HL-60 (cell line): ENCODE data around the gene OR52E4.

Experiments
- DNase-seq, 2 experiments: peaks; one replicate each; pipeline ENCODE4 v3.0.0-alpha.2; 2010 to 2020; ENCODE audit warnings: low read depth in 1 of 2, low spot score in 1 of 2
- H3K27ac ChIP-seq: fragments of 250-450 bp; sonication (Bioruptor Pico); replicated peaks from 2 replicates; pipeline ENCODE4 v1.5.1; 2020; ENCODE audit warnings: mild to moderate bottlenecking, moderate library complexity
- H3K27me3 ChIP-seq: fragments of 250-450 bp; sonication (Bioruptor Pico); 2 replicates; pipeline ENCODE4 v1.5.1; 2021; ENCODE audit warnings: mild to moderate bottlenecking, moderate library complexity; ENCODE audit not compliant: insufficient read depth, poor library complexity, severe bottlenecking
- H3K4me3 ChIP-seq: replicated peaks from 2 replicates; pipeline ENCODE4 v1.5.1; 2011; ENCODE audit warnings: mild to moderate bottlenecking, control low read depth, low read length; ENCODE audit not compliant: insufficient read depth
- GABPA ChIP-seq: IDR thresholded peaks from 2 replicates; pipeline ENCODE4 v1.6.1; 2012; ENCODE audit warnings: low read depth
- POLR2AphosphoS5 ChIP-seq: IDR thresholded peaks from 2 replicates; pipeline ENCODE4 v1.6.1; 2012; ENCODE audit warnings: low read depth
- SPI1 ChIP-seq: IDR thresholded peaks from 2 replicates; pipeline ENCODE4 v1.6.1; 2012; ENCODE audit warnings: low read depth, mild to moderate bottlenecking, borderline replicate concordance
- long read RNA-seq: library from polyadenylated mRNA; unstranded; transcript quantifications from one replicate; pipeline ENCODE4 v2.0.0, GENCODE V29; 2020
- TF ChIP-seq, protein P1 (sequence below): IDR thresholded peaks from one replicate; pipeline ENCODE4 v1.5.1; 2011; ENCODE audit warnings: low read length, control low read depth, inconsistent platforms; ENCODE audit not compliant: insufficient read depth
- TF ChIP-seq, protein P2 (sequence below): IDR thresholded peaks from 2 replicates; pipeline ENCODE4 v1.6.1; 2012; ENCODE audit warnings: low read depth; ENCODE audit not compliant: insufficient replicate concordance

The OR52E4 gene
- long read RNA-seq, result 0 reads

DNA sequence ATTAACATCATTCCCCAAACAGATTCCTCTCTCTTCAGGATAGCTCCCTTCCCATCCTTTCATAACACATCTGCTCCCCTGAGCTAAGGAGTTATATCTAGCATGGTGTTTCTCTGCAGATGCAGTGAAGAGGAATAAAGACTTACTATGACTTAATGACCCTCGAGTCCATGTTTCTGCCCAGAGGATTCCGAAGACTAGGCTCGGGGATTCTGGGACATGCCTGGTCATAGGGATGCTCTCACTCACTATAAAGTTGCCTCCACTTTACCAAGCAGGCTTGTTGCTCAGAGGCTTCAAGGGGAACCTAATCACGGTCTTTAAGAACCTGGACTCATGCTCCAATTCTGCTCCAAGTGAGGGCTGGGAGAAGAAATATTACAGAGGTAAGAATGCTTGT lies at the start of gene OR52E4:
Gene OR52E4, plus strand, starts transcription at position 301 of the 400 bp plus-strand sequence. CDS start 3,664 bp downstream, outside the sequence.
- no peak within 1 kb of the TSS for H3K27ac ChIP-seq

DNA sequence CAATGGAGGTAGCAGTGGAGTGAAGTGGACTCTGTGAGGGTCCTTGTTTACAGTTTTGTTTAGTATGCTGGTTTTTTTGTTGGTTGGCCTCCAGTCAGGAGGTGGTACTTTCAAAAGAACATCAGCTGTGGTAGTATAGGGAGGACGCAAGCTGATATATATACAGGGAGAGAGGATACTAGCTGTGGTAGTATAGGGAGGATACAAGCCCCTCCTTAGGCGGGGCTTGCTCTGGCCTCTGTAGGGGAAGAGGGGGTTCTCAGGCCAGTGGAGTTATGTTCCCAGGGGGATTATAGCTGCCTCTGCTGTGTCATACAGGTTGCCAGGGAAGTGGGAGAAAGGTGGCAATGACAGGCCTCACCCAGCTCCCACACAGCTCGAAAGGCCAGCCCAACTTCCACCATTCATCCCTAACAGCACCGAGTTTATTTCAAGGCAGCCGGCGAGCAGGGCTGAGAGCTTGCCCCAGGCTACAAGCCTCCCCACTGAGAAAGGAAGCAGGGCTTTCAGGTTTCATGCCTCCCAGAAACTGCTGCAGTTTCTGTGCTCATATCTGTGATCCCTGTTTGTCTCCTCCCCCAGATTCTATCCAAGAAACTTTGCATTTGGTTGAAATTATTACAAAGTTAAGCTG lies 49.1 kb upstream of the OR52E4 start:
- H3K27ac ChIP-seq, result no peak overlapping the region
- no peaks in the 10 kb centered on the region for H3K27me3 ChIP-seq
- no peak overlapping the region for H3K4me3 ChIP-seq
- TF ChIP-seq, protein P1, sequence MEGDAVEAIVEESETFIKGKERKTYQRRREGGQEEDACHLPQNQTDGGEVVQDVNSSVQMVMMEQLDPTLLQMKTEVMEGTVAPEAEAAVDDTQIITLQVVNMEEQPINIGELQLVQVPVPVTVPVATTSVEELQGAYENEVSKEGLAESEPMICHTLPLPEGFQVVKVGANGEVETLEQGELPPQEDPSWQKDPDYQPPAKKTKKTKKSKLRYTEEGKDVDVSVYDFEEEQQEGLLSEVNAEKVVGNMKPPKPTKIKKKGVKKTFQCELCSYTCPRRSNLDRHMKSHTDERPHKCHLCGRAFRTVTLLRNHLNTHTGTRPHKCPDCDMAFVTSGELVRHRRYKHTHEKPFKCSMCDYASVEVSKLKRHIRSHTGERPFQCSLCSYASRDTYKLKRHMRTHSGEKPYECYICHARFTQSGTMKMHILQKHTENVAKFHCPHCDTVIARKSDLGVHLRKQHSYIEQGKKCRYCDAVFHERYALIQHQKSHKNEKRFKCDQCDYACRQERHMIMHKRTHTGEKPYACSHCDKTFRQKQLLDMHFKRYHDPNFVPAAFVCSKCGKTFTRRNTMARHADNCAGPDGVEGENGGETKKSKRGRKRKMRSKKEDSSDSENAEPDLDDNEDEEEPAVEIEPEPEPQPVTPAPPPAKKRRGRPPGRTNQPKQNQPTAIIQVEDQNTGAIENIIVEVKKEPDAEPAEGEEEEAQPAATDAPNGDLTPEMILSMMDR, result no peak
- TF ChIP-seq SPI1, result no peak
- TF ChIP-seq, protein P2, sequence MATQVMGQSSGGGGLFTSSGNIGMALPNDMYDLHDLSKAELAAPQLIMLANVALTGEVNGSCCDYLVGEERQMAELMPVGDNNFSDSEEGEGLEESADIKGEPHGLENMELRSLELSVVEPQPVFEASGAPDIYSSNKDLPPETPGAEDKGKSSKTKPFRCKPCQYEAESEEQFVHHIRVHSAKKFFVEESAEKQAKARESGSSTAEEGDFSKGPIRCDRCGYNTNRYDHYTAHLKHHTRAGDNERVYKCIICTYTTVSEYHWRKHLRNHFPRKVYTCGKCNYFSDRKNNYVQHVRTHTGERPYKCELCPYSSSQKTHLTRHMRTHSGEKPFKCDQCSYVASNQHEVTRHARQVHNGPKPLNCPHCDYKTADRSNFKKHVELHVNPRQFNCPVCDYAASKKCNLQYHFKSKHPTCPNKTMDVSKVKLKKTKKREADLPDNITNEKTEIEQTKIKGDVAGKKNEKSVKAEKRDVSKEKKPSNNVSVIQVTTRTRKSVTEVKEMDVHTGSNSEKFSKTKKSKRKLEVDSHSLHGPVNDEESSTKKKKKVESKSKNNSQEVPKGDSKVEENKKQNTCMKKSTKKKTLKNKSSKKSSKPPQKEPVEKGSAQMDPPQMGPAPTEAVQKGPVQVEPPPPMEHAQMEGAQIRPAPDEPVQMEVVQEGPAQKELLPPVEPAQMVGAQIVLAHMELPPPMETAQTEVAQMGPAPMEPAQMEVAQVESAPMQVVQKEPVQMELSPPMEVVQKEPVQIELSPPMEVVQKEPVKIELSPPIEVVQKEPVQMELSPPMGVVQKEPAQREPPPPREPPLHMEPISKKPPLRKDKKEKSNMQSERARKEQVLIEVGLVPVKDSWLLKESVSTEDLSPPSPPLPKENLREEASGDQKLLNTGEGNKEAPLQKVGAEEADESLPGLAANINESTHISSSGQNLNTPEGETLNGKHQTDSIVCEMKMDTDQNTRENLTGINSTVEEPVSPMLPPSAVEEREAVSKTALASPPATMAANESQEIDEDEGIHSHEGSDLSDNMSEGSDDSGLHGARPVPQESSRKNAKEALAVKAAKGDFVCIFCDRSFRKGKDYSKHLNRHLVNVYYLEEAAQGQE, result no peak
- TF ChIP-seq POLR2AphosphoS5, result no peak
- TF ChIP-seq GABPA, result no peak
- no peak for DNase-seq

More for the DNA sequence above, at the start of gene OR52E4:
- Histone ChIP-seq H3K4me3 (no peak within 1 kb of the TSS), H3K27me3 (no peaks in the 10 kb centered on the region)
- TF ChIP-seq, protein P2, result no peak
- no peak for DNase-seq

DNA sequence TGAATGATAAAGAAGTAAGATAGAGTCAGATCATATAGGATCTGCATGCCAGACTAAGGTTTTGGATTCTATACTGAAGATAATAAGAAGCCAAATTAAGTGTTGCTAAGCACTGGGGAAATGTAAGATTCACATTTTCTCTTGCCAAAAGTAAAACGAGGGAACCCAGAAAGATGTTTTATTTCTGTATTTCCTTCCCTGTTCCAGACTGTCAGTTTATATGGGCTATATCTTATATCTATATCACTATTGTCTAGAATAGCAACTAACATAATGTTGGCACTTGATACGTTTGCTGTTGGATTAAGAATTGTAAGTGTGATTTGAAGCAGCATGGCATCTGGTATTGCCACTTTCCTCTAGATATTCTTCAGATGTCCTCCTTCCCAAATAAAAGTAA lies 47.0 kb upstream of the OR52E4 start:
- no peak overlapping the region for H3K4me3 ChIP-seq
- DNase-seq, result no peak
- H3K27ac ChIP-seq, result no peak overlapping the region
- no peaks in the 10 kb centered on the region for H3K27me3 ChIP-seq
- no peak for TF ChIP-seq GABPA
- TF ChIP-seq, protein P1, result no peak
- TF ChIP-seq, protein P2, result no peak
- no peak for TF ChIP-seq SPI1
- no peak for TF ChIP-seq POLR2AphosphoS5
